Heart left ventricle (tissue), 16 donors: ENCODE data around the gene SDSL. TPM values are rescaled to one million over a fixed set of nuclear protein-coding genes. Genes with fewer than 3 reads are reported as not detected.

Experiments
- ATAC-seq, 4 donors: fragments of 200-7000 bp; cut with Tn5 transposase; one replicate each; pipeline ENCODE4 v1.9.1; 2020 to 2022; ENCODE audit warnings: moderate library complexity in 4 of 4, mild to moderate bottlenecking in 3 of 4, moderate number of reproducible peaks in 1 of 4
- DNase-seq, 5 donors: peaks; one replicate each; pipeline ENCODE4 v3.0.0-alpha.2; 2020
- H3K27ac ChIP-seq, 12 donors: fragments of 200-600 bp; sonication (generic) in 4 of 12; one replicate each; pipeline versions ENCODE4 v1.5.0 to v1.8.0; 2016 to 2022; ENCODE audit warnings: mild to moderate bottlenecking in 2 of 12
- H3K27me3 ChIP-seq, 9 donors: fragments of 200-600 bp; sonication (generic) in 2 of 9; one replicate each; pipeline versions ENCODE4 v1.5.1 to v1.8.0; 2016 to 2022; ENCODE audit warnings: mild to moderate bottlenecking in 3 of 9
- H3K36me3 ChIP-seq, 9 donors: fragments of 200-600 bp; sonication (generic) in 2 of 9; one replicate each; pipeline versions ENCODE4 v1.5.0 to v1.8.0; 2018 to 2022; ENCODE audit warnings: mild to moderate bottlenecking in 2 of 9
- H3K4me1 ChIP-seq, 12 donors: fragments of 200-600 bp; sonication (generic) in 4 of 12; one replicate each; pipeline versions ENCODE4 v1.5.0 to v1.8.0; 2016 to 2022; ENCODE audit warnings: mild to moderate bottlenecking in 3 of 12
- H3K4me3 ChIP-seq, 12 donors: fragments of 200-600 bp; sonication (generic) in 4 of 12; one replicate each; pipeline versions ENCODE4 v1.5.0 to v1.8.0; 2017 to 2022; ENCODE audit warnings: mild to moderate bottlenecking in 9 of 12, moderate library complexity in 4 of 12
- H3K9me3 ChIP-seq, 12 donors: fragments of 200-600 bp; sonication (generic) in 4 of 12; one replicate each; pipeline versions ENCODE4 v1.5.0 to v1.8.0; 2016 to 2022; ENCODE audit warnings: mild to moderate bottlenecking in 1 of 12
- POLR2A ChIP-seq, 2 donors: fragments of 450-650 bp; IDR thresholded peaks; one replicate each; pipeline ENCODE4 v1.6.1; 2017; ENCODE audit warnings: antibody characterized with exemption in 2 of 2, mild to moderate bottlenecking in 2 of 2, moderate library complexity in 2 of 2
- WGBS, 4 donors: extraction: QIAGEN DNeasy Blood & Tissue Kit in 2 of 4; methylation state at CpG; one replicate each; pipeline versions ENCODE4 v1.1.5 to v1.1.7; 2013 to 2018; 5-methylcytosine and 5-hydroxymethylcytosine counted together
- intact Hi-C, 10 donors: fragments of 100-400 bp; cut with DNase I; formaldehyde crosslinking; loops; one replicate each; pipeline versions ENCODE4 v1.11.1 to v1.14.2; 2022
- polyA plus RNA-seq, 2 donors: library from polyadenylated mRNA; stranded (reverse); fragments of 200-250 nt; gene quantifications; one replicate each; pipeline ENCODE4 v1.2.3, GENCODE V29; 2013
- total RNA-seq, 9 donors: library from RNA; depleted of rRNA in 2 of 9; stranded (reverse); fragments of >200 nt in 2 of 9; fragmentation: NEBNext Ultra II Directional in 3 of 9; extraction: Animal tissue kit (Norgen Biotek cat#: 25700) in 3 of 9; gene quantifications; one replicate each; pipeline versions ENCODE4 v1.1.0 to v1.2.4, GENCODE V29; 2016 to 2023
- TF ChIP-seq, protein P1 (sequence below), 12 donors: fragments of 200-600 bp; sonication (generic) in 4 of 12; IDR thresholded peaks; one replicate each; pipeline versions ENCODE4 v1.5.0 to v1.8.0; 2018 to 2022; ENCODE audit warnings: antibody characterized with exemption in 12 of 12, mild to moderate bottlenecking in 5 of 12
- donor health status: ischemic (EF 13 %, LVEDD 7.1; RV severe dilation, severe dysfunction).
- donor health status: healthy with polysubstance abuse.
- donor health status: DM: no; HTN: yes; CAD: no.
- donor health status: DM: no; HTN: no; CAD: no.
- donor health status: ischemic (EF 25% LVEDD 6.9; RV normal size, moderate dysfunction).
- donor health status: ischemic (EF 25% LVEDD 5.7; RV mildly dilated, moderate dysfunction).
- donor health status: healthy.
- donor health status: DM: yes; HTN: yes; CAD: no.
- donor health status: ischemic (EF 35%, LVEDD 5.7; RV mildly dilated, moderate dysfunction).
- donor health status: nonischemic (EF 11% LVEDD 7.7; RV severe dilation, severe dysfunction).
- donor health status: DM: yes; HTN: yes; CAD: no.
- donor health status: PGD.
- donor health status: ischemic (EF 29% LVEDD 5.4; RV normal size, mild dysfunction).
- donor health status: nonischemic (EF 23%, LVEDD 6.1; RV moderate dilation, normal function).

The SDSL gene
- total and polyA plus RNA-seq, 11 donors: 2.5 to 21.0 (median 5.7) TPM

DNA sequence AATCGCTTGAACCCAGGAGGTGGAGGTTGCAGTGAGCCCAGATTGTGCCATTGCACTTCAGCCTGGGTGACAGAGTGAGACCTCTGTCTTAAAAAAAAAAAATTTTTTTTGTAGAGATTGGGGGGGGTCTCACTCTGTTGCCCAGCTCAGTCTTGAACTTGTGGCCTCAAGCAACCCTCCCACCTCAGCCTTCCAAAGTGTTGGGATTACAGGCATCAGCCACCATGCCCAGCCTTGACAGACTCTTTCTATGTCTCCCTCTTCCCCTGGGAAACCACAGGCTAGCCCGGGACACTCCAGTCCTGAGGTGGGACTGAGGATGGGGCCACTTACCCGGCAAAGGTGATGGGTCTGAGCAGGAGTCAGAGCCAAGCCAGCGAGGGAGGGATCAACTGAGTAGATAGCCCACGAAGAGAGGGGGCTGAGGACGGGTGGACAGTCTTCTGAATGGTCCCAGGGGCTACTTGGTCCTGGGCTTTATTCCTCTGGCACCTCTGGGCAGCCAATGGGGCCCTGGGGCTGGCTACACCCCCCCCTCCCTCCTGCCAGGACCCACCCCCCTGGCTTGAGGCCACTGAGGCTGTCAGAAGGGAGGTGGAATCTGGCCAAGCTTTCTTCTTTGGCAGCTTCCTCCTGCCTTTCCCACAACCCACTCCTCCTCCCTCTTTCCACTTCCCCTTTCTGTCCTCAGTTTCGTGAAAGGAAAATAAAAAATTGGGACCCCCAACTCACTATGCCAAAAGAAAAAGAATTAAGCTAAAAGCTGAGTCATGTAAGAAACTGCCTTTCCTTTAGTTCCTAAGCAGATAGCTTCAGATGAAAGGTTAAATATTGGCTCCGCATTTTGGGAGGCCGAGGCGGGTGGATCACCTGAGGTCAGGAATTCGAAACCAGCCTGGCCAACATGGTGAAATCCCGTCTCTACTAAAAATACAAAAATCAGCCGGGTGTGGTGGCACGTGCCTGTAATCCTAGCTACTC, 18.5 kb upstream of the SDSL start, which contains the start of gene SDS:
Gene SDS, minus strand, starts transcription at position 453 of the 981 bp plus-strand sequence. CDS start 4,179 bp downstream, outside the sequence.
- H3K36me3 ChIP-seq: no peaks in the 10 kb centered on the region
- ATAC-seq: peak in 3 of 4 donors; percentile 74 to 87 (median 75)
- no peaks in the 10 kb centered on the region for H3K9me3 ChIP-seq
- TF ChIP-seq, protein P1, sequence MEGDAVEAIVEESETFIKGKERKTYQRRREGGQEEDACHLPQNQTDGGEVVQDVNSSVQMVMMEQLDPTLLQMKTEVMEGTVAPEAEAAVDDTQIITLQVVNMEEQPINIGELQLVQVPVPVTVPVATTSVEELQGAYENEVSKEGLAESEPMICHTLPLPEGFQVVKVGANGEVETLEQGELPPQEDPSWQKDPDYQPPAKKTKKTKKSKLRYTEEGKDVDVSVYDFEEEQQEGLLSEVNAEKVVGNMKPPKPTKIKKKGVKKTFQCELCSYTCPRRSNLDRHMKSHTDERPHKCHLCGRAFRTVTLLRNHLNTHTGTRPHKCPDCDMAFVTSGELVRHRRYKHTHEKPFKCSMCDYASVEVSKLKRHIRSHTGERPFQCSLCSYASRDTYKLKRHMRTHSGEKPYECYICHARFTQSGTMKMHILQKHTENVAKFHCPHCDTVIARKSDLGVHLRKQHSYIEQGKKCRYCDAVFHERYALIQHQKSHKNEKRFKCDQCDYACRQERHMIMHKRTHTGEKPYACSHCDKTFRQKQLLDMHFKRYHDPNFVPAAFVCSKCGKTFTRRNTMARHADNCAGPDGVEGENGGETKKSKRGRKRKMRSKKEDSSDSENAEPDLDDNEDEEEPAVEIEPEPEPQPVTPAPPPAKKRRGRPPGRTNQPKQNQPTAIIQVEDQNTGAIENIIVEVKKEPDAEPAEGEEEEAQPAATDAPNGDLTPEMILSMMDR (IDR thresholded peaks at IDR 0.05): no peak
- TF ChIP-seq POLR2A (IDR thresholded peaks at IDR 0.05): no peak
- 28 to 40% (median 33%) methylated on average over 12 to 14 of the region's 14 CpGs for WGBS, 4 donors
- peak; percentile 66 to 76 (median 70) for DNase-seq
- intact Hi-C loops: no loop called here
- peak within 1 kb of the TSS in 7 of 12 donors; percentile 6 to 40 (median 24) for H3K4me3 ChIP-seq
- H3K4me1 ChIP-seq: peaks cover 0 to 25% (median 0%) of the 10 kb centered on the region in 12 donors
- H3K27ac ChIP-seq: peak within 1 kb of the TSS in 1 of 12 donors; percentile 46
- H3K27me3 ChIP-seq: peaks cover 0 to 10% (median 0%) of the 10 kb centered on the region in 9 donors

DNA sequence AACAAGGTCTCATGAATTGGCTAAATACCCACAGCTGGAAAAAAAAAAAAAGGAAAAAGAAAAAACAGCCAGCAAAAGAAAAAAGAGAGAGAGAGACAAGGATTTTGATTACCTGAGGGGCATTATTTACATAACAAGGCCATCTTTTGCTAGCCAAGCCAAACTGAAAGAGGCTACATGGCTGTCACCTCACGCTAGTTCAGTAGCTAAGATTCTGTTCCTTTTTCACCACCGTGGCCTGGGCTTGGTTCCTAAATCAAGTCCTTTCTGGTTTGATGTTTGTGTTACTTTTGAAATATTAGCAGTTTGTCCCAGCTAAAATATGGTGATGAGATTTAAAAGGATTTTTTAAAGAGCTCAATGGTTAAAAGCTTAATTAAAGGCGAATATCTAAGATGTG, 16.5 kb upstream of the SDSL start:
- Histone ChIP-seq H3K27ac (peak overlapping the region in 1 of 12 donors; percentile 20), H3K9me3 (no peaks in the 10 kb centered on the region), H3K27me3 (peaks cover 0 to 5% (median 0%) of the 10 kb centered on the region in 9 donors), H3K4me3 (no peak overlapping the region), H3K36me3 (no peaks in the 10 kb centered on the region), H3K4me1 (peaks cover 0 to 25% (median 0%) of the 10 kb centered on the region in 12 donors)
- intact Hi-C loops: no loop called here
- TF ChIP-seq POLR2A (IDR thresholded peaks at IDR 0.05): no peak
- TF ChIP-seq, protein P1 (IDR thresholded peaks at IDR 0.05): no peak
- ATAC-seq (no peak), DNase-seq (no peak)
- WGBS, 4 donors: 83 to 87% (median 85%) methylated on average over 3 of the region's 3 CpGs

DNA sequence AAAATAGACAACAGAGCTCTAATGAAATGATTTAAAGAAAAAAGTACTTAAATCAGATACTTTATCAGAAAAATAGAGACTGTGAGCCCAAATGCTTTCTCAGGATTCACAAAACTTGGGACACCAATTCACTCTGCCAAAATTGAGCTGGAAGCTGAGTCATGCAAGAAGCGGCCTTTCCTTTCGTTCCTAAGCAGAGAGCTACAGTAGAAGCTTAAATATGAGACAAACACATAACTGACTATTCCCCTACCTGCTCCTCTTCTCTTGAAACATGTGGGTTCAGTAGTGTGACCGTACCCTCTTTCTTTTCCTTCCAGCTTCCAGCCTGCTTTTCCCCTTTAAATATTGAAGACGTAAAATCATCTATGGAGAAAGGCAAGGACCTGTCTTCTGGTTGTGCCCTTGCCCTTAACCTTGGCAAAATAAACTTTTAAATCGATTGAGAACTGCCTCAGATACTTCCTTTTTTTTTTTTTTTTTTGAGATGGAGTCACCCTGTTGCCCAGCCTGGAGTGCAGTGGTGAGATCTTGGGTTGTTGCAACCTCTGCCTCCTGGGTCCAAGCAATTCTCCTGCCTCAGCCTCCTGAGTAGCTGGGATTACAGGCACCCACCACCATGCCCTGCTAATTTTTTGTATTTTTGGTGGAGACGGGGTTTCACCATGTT, 14.1 kb upstream of the SDSL start:
- Histone ChIP-seq H3K27ac (peak overlapping the region in 1 of 12 donors; percentile 58), H3K27me3 (peaks cover 0 to 5% (median 0%) of the 10 kb centered on the region in 9 donors), H3K36me3 (no peaks in the 10 kb centered on the region), H3K4me3 (no peak overlapping the region), H3K9me3 (no peaks in the 10 kb centered on the region), H3K4me1 (peaks cover 0 to 25% (median 0%) of the 10 kb centered on the region in 12 donors)
- 70 to 74% (median 73%) methylated on average over 6 of the region's 6 CpGs for WGBS, 4 donors
- TF ChIP-seq POLR2A (IDR thresholded peaks at IDR 0.05): no peak
- TF ChIP-seq, protein P1 (IDR thresholded peaks at IDR 0.05): no peak
- intact Hi-C loops: no loop called here
- ATAC-seq (peak in 1 of 4 donors; percentile 54), DNase-seq (no peak)
